HepG2 (cell line): Measurements from ENCODE around the gene CMTM4. TPM values are rescaled to one million over a fixed set of nuclear protein-coding genes. Genes with fewer than 3 reads are reported as not detected.
A peak's percentile ranks its signal among the peaks of the same experiment; 100 is the strongest.

Experiments used
- ATAC-seq: fragments of 200-7000 bp; cut with Tn5 transposase; 3 replicates; pipeline ENCODE4 v1.9.1; 2020; ENCODE audit warnings: mild to moderate bottlenecking, moderate library complexity
- BruUV-seq: library from RNA; stranded (reverse); fragments of 400-500 nt; replicated peaks from 2 replicates; lab custom pipeline; 2021; lab: Mats Ljungman, UMichigan
- CTCF ChIA-PET: fragments of 300-600 bp; formaldehyde crosslinking; extraction: SDS; loops from one replicate; lab custom pipeline; 2021; ENCODE audit warnings: low total read pairs, inconsistent platforms, low intra/inter-chr PET ratio; lab: Yijun Ruan, JAX
- POLR2A ChIA-PET: fragments of 350-600 bp; sonication (Branson Sonifier 250); formaldehyde crosslinking; loops from one replicate; lab custom pipeline; 2020; ENCODE audit warnings: antibody characterized with exemption, inconsistent platforms; lab: Yijun Ruan, JAX
- DNase-seq: peaks from one replicate; pipeline ENCODE4 v3.0.0-alpha.2; 2015; ENCODE audit warnings: low spot score
- FAIRE-seq: peaks from 3 replicates; lab custom pipeline; 2011; peaks lifted over from hg19 to GRCh38; lab: Jason Lieb, UNC
- H2AFZ ChIP-seq: one replicate; pipeline ENCODE4 v1.6.1; 2011; ENCODE audit warnings: low read length, inconsistent platforms
- H3K27ac ChIP-seq: fragments of 300-600 bp; 3 replicates; pipeline ENCODE4 v1.8.0; 2011; ENCODE audit warnings: mixed run types, mild to moderate bottlenecking, mixed read lengths, low read length, inconsistent platforms; ENCODE audit not compliant: insufficient read depth; ENCODE audit errors: extremely low read length
- H3K27me3 ChIP-seq, 2 experiments: fragments of 200-600 bp in 1 of 2; 2 replicates in 1 of 2; 3 replicates in 1 of 2; pipeline versions ENCODE4 v1.6.0 to v1.8.0; 2011; ENCODE audit warnings: low read length in 2 of 2, mild to moderate bottlenecking in 2 of 2, moderate library complexity in 2 of 2, inconsistent platforms in 1 of 2; ENCODE audit not compliant: insufficient read depth in 2 of 2, control insufficient read depth in 1 of 2
- H3K36me3 ChIP-seq, 2 experiments: fragments of 200-600 bp in 1 of 2; replicated peaks in 1 of 2; 2 replicates in 1 of 2; 3 replicates in 1 of 2; pipeline versions ENCODE4 v1.5.1 to v1.8.0; 2011; ENCODE audit warnings: low read length in 2 of 2, inconsistent platforms in 1 of 2; ENCODE audit not compliant: insufficient read depth in 2 of 2, control insufficient read depth in 1 of 2
- H3K4me1 ChIP-seq: 2 replicates; pipeline ENCODE4 v1.5.1; 2012; ENCODE audit warnings: low read length, inconsistent platforms; ENCODE audit not compliant: insufficient read depth
- H3K4me2 ChIP-seq: 2 replicates; pipeline ENCODE4 v1.6.0; 2011; ENCODE audit warnings: low read depth, low read length, inconsistent platforms
- H3K4me3 ChIP-seq, 3 experiments: fragments of 200-600 bp in 1 of 3; sonication (generic), shearing (Covaris generic) in 1 of 3; replicated peaks in 1 of 3; 2 replicates each; pipeline ENCODE4 v1.5.1; 2011 to 2016; ENCODE audit warnings: low read length in 3 of 3, inconsistent platforms in 2 of 3, low read depth in 2 of 3, mild to moderate bottlenecking in 2 of 3, control low read depth in 1 of 3, mixed read lengths in 1 of 3; ENCODE audit not compliant: insufficient read depth in 1 of 3
- H3K79me2 ChIP-seq: one replicate; pipeline ENCODE4 v1.6.1; 2011; ENCODE audit warnings: low read length, inconsistent platforms; ENCODE audit not compliant: insufficient read depth
- H3K9ac ChIP-seq: 2 replicates; pipeline ENCODE4 v1.6.0; 2011; ENCODE audit warnings: mild to moderate bottlenecking, low read depth, low read length, inconsistent platforms; ENCODE audit not compliant: insufficient read depth
- H3K9me3 ChIP-seq: 2 replicates; pipeline ENCODE4 v1.5.1; 2012; ENCODE audit warnings: mild to moderate bottlenecking, low read length
- H4K20me1 ChIP-seq: 2 replicates; pipeline ENCODE4 v1.6.0; 2011; ENCODE audit warnings: inconsistent platforms, mild to moderate bottlenecking, low read length, moderate library complexity; ENCODE audit not compliant: insufficient read depth
- FOXK1 ChIP-seq: sonication (generic); formaldehyde crosslinking; IDR thresholded peaks from 2 replicates; pipeline ENCODE4 v1.4.0; 2020; ENCODE audit warnings: low read depth, missing genetic modification reagents, borderline replicate concordance
- MATR3 ChIP-seq: sonication (generic); formaldehyde crosslinking; IDR thresholded peaks from 2 replicates; pipeline ENCODE4 v1.4.0; 2020; ENCODE audit warnings: missing genetic modification reagents
- MIXL1 ChIP-seq: IDR thresholded peaks from 2 replicates; pipeline ENCODE4 v1.6.1; 2016
- SATB2 ChIP-seq: sonication (generic); formaldehyde crosslinking; IDR thresholded peaks from 2 replicates; pipeline ENCODE4 v1.5.0; 2020; ENCODE audit warnings: missing genetic modification reagents
- ZBTB7A ChIP-seq: sonication (generic); formaldehyde crosslinking; IDR thresholded peaks from 2 replicates; pipeline ENCODE4 v1.8.0; 2022; ENCODE audit warnings: mild to moderate bottlenecking, missing genetic modification reagents
- ZFX ChIP-seq: sonication (generic); formaldehyde crosslinking; IDR thresholded peaks from 2 replicates; pipeline ENCODE4 v1.4.0; 2020; ENCODE audit warnings: mild to moderate bottlenecking, low read depth, missing genetic modification reagents, moderate library complexity
- ZNF205 ChIP-seq: IDR thresholded peaks from 2 replicates; pipeline ENCODE4 v1.6.1; 2018; ENCODE audit warnings: missing biosample characterization, missing genetic modification reagents
- ZNF230 ChIP-seq: sonication (generic); formaldehyde crosslinking; IDR thresholded peaks from 2 replicates; pipeline ENCODE4 v1.4.0; 2020; ENCODE audit warnings: mild to moderate bottlenecking, missing genetic modification reagents
- ZNF598 ChIP-seq: sonication (generic); formaldehyde crosslinking; IDR thresholded peaks from 2 replicates; pipeline ENCODE4 v1.5.1; 2020; ENCODE audit warnings: mild to moderate bottlenecking, missing genetic modification reagents, borderline replicate concordance
- ZNF788 ChIP-seq: sonication (generic); formaldehyde crosslinking; IDR thresholded peaks from 2 replicates; pipeline ENCODE4 v1.5.0; 2020; ENCODE audit warnings: mild to moderate bottlenecking, missing genetic modification reagents, borderline replicate concordance
- WGBS: methylation state at CpG from one replicate; pipeline ENCODE4 v1.1.6; 2017; ENCODE audit warnings: low lambda C conversion rate; 5-methylcytosine and 5-hydroxymethylcytosine counted together
- in situ Hi-C: cut with HindIII; loops from 2 replicates; pipeline ENCODE4 v1.10.0; 2017; ENCODE audit warnings: low pct_unique_long_range_greater_than_20kb; ENCODE audit not compliant: extremely low pct_ligation_motif_present
- intact Hi-C: fragments of 100-400 bp; cut with micrococcal nuclease; formaldehyde crosslinking; loops from one replicate; pipeline ENCODE4 v1.10.0; 2022; ENCODE audit not compliant: unreplicated experiment
- polyA plus RNA-seq, 8 experiments: library from polyadenylated mRNA; depleted of rRNA in 3 of 8; stranded (reverse) in 7 of 8; unstranded in 1 of 8; fragments of >200 nt; fragmentation: Illumina TruSeq in 4 of 8; extraction: Trizol in 4 of 8; gene quantifications; 2 replicates each; pipeline versions ENCODE4 v1.2.1 to v1.2.3, GENCODE V29; 2011 to 2016; ENCODE audit warnings: low read depth in 4 of 8, missing spikeins in 1 of 8, mixed read lengths in 1 of 8; ENCODE audit not compliant: insufficient read depth in 1 of 8
- total RNA-seq, 5 experiments: library from RNA; depleted of rRNA; stranded (reverse); fragments of >200 nt; fragmentation: Illumina TruSeq; extraction: Trizol; gene quantifications; 2 replicates each; pipeline ENCODE4 v1.2.3, GENCODE V29; 2016; ENCODE audit warnings: low read depth in 1 of 5
- TF ChIP-seq, protein P1 (sequence below): IDR thresholded peaks from 2 replicates; pipeline ENCODE4 v1.6.1; 2012; ENCODE audit warnings: inconsistent platforms
- TF ChIP-seq, protein P2 (sequence below): sonication (generic); formaldehyde crosslinking; IDR thresholded peaks from 2 replicates; pipeline ENCODE4 v1.5.1; 2020; ENCODE audit warnings: mild to moderate bottlenecking, missing genetic modification reagents, moderate library complexity
- TF ChIP-seq, protein P3 (sequence below): sonication (generic); formaldehyde crosslinking; IDR thresholded peaks from 2 replicates; pipeline ENCODE4 v1.4.0; 2020; ENCODE audit warnings: missing genetic modification reagents

The CMTM4 gene
- total and polyA plus RNA-seq, 2 of the 13 experiments (the other 11 are each of a cell fraction or from before 2014, with no cell fraction given), result 32.0 to 36.3 TPM

DNA sequence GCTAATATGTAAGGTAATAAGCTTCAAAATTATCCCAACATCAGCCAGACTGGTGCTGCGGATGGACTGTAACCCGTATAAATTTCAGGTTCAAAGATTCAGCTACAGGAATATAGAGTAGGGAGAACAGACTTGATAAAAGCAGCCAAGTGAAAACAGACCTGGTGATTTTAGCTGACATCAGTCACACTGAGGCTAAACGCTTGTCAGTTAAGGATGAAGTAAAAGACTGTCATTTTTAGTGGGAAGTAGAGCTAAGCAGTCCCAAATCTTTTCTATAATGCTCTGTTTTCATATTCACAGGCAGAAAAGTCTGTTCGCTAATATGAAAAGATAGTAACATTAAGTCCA is 35.4 kb downstream of the CMTM4 start (continued):
- TF ChIP-seq ZNF230 (CRISPR knock-in tag) (0 out of 2 replicates have a peak, but pooled peaks have one; percentile 6), ZBTB7A (CRISPR knock-in tag) (no peak)

DNA sequence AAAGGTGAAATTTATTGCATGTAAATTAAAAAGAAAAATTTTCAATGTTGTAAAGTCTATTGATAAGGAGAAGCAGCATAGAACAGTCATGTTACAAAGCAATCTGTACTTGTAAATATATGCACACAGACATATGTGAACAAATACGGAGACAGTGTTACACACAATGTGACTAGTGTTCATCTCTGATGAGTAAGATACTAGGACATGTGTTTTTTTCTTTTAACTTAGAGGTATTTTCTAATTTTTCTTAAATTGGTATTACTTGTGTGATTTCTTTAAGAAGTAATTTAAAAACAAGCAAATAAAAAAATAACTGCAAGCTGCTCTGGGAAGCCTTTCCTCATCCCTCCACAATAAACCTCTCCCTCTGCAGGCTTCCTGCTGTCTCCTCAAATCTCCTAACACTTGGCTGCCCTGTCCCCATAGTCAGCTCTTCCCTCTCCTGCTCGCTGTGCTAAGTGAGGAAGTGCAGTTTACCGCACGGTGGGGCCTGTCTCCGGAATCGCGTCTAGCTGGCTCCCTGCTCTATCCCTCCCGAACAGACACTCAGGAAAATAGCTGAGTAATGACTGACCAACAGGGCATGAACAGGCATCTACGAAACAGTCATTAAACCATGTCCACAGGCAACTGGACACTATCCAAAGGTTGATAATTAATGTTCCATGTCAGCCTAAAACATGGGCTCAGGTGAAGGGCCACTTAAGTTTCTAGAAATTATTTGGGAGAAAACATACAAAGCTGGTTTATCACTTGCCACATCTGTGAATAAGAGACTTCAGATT is 35.9 kb downstream of the CMTM4 start:
- CTCF ChIA-PET, result no interaction called here
- Histone ChIP-seq H3K4me1 (peaks cover 37% of the 10 kb centered on the region), H3K27ac (peak overlapping the region; percentile 39), H3K9me3 (no peaks in the 10 kb centered on the region), H3K27me3 (no peaks in the 10 kb centered on the region), H3K4me3 (peak overlapping the region in 2 of 3 experiments; percentile 0 to 23; a peak in 2 of 6 replicates), H2AFZ (no peak overlapping the region), H3K9ac (peak overlapping the region; percentile 12; the same call in 1 of the 2 replicates), H3K4me2 (peak overlapping the region; percentile 57), H4K20me1 (no peaks in the 10 kb centered on the region), H3K79me2 (no peaks in the 10 kb centered on the region), H3K36me3 (no peaks in the 10 kb centered on the region)
- FAIRE-seq, result peak; percentile 87
- in situ Hi-C loops, result no loop called here
- WGBS, result 8% methylated on average over 9 of the region's 9 CpGs
- POLR2A ChIA-PET, result interaction anchor here (0.7 to 1.4 kb wide), 4 partner anchors 10 to 108 kb away, joined by 3 to 5 read pairs (median 4); partner anchors contain the start of gene CKLF
- intact Hi-C loops, result loop anchor here (1.0 to 5.0 kb wide), 3 partner anchors 52 to 212 kb away; partner anchors contain the start of gene NAE1
- TSS peak; percentile 38 for BruUV-seq
- peak; percentile 84 for DNase-seq
- ATAC-seq, result peak; percentile 98
- peak; percentile 63; the same call in 1 of the 2 replicates for TF ChIP-seq ZFX (CRISPR knock-in tag)
- TF ChIP-seq, protein P1, sequence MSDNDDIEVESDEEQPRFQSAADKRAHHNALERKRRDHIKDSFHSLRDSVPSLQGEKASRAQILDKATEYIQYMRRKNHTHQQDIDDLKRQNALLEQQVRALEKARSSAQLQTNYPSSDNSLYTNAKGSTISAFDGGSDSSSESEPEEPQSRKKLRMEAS, result peak; percentile 15; the same call in 1 of the 2 replicates
- peak; percentile 26; the same call in 1 of the 2 replicates for TF ChIP-seq FOXK1
- TF ChIP-seq ZNF788, result 0 out of 2 replicates have a peak, but pooled peaks have one; percentile 45
- TF ChIP-seq MIXL1 (CRISPR knock-in tag), result 0 out of 2 replicates have a peak, but pooled peaks have one; percentile 50
- TF ChIP-seq, protein P2, sequence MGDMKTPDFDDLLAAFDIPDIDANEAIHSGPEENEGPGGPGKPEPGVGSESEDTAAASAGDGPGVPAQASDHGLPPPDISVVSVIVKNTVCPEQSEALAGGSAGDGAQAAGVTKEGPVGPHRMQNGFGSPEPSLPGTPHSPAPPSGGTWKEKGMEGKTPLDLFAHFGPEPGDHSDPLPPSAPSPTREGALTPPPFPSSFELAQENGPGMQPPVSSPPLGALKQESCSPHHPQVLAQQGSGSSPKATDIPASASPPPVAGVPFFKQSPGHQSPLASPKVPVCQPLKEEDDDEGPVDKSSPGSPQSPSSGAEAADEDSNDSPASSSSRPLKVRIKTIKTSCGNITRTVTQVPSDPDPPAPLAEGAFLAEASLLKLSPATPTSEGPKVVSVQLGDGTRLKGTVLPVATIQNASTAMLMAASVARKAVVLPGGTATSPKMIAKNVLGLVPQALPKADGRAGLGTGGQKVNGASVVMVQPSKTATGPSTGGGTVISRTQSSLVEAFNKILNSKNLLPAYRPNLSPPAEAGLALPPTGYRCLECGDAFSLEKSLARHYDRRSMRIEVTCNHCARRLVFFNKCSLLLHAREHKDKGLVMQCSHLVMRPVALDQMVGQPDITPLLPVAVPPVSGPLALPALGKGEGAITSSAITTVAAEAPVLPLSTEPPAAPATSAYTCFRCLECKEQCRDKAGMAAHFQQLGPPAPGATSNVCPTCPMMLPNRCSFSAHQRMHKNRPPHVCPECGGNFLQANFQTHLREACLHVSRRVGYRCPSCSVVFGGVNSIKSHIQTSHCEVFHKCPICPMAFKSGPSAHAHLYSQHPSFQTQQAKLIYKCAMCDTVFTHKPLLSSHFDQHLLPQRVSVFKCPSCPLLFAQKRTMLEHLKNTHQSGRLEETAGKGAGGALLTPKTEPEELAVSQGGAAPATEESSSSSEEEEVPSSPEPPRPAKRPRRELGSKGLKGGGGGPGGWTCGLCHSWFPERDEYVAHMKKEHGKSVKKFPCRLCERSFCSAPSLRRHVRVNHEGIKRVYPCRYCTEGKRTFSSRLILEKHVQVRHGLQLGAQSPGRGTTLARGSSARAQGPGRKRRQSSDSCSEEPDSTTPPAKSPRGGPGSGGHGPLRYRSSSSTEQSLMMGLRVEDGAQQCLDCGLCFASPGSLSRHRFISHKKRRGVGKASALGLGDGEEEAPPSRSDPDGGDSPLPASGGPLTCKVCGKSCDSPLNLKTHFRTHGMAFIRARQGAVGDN (CRISPR knock-in tag), result peak; percentile 17; the same call in 1 of the 2 replicates
- peak; percentile 55; the same call in 1 of the 2 replicates for TF ChIP-seq ZNF205 (CRISPR knock-in tag)
- peak; percentile 68; the same call in 1 of the 2 replicates for TF ChIP-seq ZNF598
- TF ChIP-seq, protein P3, sequence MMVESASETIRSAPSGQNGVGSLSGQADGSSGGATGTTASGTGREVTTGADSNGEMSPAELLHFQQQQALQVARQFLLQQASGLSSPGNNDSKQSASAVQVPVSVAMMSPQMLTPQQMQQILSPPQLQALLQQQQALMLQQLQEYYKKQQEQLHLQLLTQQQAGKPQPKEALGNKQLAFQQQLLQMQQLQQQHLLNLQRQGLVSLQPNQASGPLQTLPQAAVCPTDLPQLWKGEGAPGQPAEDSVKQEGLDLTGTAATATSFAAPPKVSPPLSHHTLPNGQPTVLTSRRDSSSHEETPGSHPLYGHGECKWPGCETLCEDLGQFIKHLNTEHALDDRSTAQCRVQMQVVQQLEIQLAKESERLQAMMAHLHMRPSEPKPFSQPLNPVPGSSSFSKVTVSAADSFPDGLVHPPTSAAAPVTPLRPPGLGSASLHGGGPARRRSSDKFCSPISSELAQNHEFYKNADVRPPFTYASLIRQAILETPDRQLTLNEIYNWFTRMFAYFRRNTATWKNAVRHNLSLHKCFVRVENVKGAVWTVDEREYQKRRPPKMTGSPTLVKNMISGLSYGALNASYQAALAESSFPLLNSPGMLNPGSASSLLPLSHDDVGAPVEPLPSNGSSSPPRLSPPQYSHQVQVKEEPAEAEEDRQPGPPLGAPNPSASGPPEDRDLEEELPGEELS (CRISPR knock-in tag), result no peak
- TF ChIP-seq SATB2, result no peak
- TF ChIP-seq MATR3 (CRISPR knock-in tag), result no peak
